HL-60 (cell line): Measurements from ENCODE around the gene OAS1.

ENCODE experiments used
- GABPA ChIP-seq: IDR thresholded peaks from 2 replicates; pipeline ENCODE4 v1.6.1; 2012; ENCODE audit warnings: low read depth
- SPI1 ChIP-seq: IDR thresholded peaks from 2 replicates; pipeline ENCODE4 v1.6.1; 2012; ENCODE audit warnings: low read depth, mild to moderate bottlenecking, borderline replicate concordance
- TF ChIP-seq, protein P1 (sequence below): IDR thresholded peaks from one replicate; pipeline ENCODE4 v1.5.1; 2011; ENCODE audit warnings: low read length, control low read depth, inconsistent platforms; ENCODE audit not compliant: insufficient read depth
- TF ChIP-seq, protein P2 (sequence below): IDR thresholded peaks from 2 replicates; pipeline ENCODE4 v1.6.1; 2012; ENCODE audit warnings: low read depth; ENCODE audit not compliant: insufficient replicate concordance

GRCh38 chr12:112894128-112894527 is 12.6 kb upstream of the OAS1 start:
- TF ChIP-seq, protein P1, sequence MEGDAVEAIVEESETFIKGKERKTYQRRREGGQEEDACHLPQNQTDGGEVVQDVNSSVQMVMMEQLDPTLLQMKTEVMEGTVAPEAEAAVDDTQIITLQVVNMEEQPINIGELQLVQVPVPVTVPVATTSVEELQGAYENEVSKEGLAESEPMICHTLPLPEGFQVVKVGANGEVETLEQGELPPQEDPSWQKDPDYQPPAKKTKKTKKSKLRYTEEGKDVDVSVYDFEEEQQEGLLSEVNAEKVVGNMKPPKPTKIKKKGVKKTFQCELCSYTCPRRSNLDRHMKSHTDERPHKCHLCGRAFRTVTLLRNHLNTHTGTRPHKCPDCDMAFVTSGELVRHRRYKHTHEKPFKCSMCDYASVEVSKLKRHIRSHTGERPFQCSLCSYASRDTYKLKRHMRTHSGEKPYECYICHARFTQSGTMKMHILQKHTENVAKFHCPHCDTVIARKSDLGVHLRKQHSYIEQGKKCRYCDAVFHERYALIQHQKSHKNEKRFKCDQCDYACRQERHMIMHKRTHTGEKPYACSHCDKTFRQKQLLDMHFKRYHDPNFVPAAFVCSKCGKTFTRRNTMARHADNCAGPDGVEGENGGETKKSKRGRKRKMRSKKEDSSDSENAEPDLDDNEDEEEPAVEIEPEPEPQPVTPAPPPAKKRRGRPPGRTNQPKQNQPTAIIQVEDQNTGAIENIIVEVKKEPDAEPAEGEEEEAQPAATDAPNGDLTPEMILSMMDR, result no peak
- TF ChIP-seq, protein P2, sequence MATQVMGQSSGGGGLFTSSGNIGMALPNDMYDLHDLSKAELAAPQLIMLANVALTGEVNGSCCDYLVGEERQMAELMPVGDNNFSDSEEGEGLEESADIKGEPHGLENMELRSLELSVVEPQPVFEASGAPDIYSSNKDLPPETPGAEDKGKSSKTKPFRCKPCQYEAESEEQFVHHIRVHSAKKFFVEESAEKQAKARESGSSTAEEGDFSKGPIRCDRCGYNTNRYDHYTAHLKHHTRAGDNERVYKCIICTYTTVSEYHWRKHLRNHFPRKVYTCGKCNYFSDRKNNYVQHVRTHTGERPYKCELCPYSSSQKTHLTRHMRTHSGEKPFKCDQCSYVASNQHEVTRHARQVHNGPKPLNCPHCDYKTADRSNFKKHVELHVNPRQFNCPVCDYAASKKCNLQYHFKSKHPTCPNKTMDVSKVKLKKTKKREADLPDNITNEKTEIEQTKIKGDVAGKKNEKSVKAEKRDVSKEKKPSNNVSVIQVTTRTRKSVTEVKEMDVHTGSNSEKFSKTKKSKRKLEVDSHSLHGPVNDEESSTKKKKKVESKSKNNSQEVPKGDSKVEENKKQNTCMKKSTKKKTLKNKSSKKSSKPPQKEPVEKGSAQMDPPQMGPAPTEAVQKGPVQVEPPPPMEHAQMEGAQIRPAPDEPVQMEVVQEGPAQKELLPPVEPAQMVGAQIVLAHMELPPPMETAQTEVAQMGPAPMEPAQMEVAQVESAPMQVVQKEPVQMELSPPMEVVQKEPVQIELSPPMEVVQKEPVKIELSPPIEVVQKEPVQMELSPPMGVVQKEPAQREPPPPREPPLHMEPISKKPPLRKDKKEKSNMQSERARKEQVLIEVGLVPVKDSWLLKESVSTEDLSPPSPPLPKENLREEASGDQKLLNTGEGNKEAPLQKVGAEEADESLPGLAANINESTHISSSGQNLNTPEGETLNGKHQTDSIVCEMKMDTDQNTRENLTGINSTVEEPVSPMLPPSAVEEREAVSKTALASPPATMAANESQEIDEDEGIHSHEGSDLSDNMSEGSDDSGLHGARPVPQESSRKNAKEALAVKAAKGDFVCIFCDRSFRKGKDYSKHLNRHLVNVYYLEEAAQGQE, result no peak
- TF ChIP-seq SPI1, result no peak
- TF ChIP-seq GABPA, result no peak
